Lower leg skin (tissue), 4 donors: ENCODE data around the gene IL24. TPM values are rescaled to one million over a fixed set of nuclear protein-coding genes. Genes with fewer than 3 reads are reported as not detected.

Source experiments
- DNase-seq, 2 donors: peaks; one replicate each; pipeline ENCODE4 v3.0.0-alpha.2; 2019; ENCODE audit warnings: low spot score in 2 of 2
- H3K4me3 ChIP-seq: fragments of 200-600 bp; sonication (generic); 2 replicates; pipeline ENCODE4 v1.5.1; 2017; ENCODE audit warnings: mild to moderate bottlenecking, low read depth; ENCODE audit not compliant: poor library complexity, severe bottlenecking
- POLR2A ChIP-seq, 2 donors: fragments of 450-650 bp; IDR thresholded peaks; one replicate each; pipeline ENCODE4 v1.6.1; 2016 to 2017; ENCODE audit warnings: antibody characterized with exemption in 2 of 2, mild to moderate bottlenecking in 1 of 2, moderate library complexity in 1 of 2
- WGBS, 2 donors: methylation state at CpG; one replicate each; pipeline ENCODE4 v1.1.5; 2018; 5-methylcytosine and 5-hydroxymethylcytosine counted together
- intact Hi-C: fragments of 100-400 bp; cut with DNase I; formaldehyde crosslinking; loops from one replicate; pipeline ENCODE4 v1.15.0; 2023; ENCODE audit warnings: low total_unique reads
- total RNA-seq, 4 donors: library from RNA; depleted of rRNA; stranded (reverse); fragments of >200 nt; gene quantifications; one replicate each; pipeline ENCODE4 v1.1.0, GENCODE V29; 2016
- TF ChIP-seq, protein P1 (sequence below), 3 donors: fragments of 450-650 bp; IDR thresholded peaks; one replicate each; pipeline ENCODE4 v1.5.1; 2016; ENCODE audit warnings: antibody characterized with exemption in 3 of 3, mild to moderate bottlenecking in 3 of 3, moderate library complexity in 2 of 3

Gene IL24
- total RNA-seq, 4 donors from 2014 or later = not detected

DNA sequence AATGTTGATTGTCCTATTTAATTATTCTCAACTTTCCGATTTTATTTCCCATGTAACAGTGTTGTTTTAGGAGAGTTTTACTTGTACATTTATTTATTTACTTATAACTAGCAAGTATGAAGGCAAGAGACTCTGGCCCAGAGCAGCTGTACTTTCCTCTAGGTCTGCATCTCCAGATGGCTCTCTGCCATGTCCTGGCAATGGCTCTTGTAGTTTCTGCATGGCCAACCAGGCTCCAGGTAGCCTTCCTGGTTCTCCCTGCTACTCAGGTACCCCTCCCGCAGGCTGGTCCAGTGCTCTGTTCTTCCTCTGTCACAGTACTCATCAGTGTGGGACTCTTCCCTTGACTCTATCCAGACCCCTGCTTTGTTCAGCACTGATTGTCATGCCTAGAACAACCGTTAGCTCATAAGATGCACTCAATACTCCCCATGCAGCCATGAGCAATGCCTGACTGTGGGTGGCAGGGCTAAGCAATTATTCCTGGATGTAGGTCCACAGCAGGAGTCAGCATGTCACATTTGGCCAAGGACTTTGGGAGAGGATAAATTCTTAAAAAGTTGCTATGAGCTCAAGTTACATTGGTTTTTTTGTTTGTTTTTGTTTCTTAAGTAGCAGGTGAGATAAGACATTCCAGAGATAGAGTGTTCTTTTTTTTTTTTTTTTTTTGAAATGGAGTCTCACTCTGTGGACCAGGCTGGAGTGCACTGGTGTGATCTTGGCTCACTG lies 42.7 kb upstream of the IL24 start:
- TF ChIP-seq, protein P1, sequence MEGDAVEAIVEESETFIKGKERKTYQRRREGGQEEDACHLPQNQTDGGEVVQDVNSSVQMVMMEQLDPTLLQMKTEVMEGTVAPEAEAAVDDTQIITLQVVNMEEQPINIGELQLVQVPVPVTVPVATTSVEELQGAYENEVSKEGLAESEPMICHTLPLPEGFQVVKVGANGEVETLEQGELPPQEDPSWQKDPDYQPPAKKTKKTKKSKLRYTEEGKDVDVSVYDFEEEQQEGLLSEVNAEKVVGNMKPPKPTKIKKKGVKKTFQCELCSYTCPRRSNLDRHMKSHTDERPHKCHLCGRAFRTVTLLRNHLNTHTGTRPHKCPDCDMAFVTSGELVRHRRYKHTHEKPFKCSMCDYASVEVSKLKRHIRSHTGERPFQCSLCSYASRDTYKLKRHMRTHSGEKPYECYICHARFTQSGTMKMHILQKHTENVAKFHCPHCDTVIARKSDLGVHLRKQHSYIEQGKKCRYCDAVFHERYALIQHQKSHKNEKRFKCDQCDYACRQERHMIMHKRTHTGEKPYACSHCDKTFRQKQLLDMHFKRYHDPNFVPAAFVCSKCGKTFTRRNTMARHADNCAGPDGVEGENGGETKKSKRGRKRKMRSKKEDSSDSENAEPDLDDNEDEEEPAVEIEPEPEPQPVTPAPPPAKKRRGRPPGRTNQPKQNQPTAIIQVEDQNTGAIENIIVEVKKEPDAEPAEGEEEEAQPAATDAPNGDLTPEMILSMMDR (IDR thresholded peaks at IDR 0.05) = no peak
- TF ChIP-seq POLR2A (IDR thresholded peaks at IDR 0.05) = no peak
- intact Hi-C loops = no loop called here
- 87% methylated on average over 3 of the region's 3 CpGs for WGBS, 2 donors

DNA sequence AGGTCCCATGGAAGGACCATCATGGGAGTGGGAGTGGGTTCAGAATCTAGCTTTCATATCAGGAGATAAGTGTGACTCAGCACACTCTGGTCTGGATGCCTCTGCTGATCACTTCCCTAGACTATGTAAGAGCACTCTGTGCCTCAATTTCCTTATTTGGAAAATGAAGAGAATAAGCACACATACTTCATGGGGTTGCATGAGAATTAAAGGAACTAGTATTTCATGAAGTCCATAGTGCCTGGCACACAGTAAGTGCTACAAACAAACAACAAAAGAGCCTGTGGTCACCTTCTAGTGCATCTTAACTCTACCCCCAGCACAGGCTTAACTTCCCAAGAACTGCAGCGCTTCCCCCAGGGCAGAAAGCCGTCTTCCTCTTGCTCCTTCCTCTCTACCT lies 41.4 kb upstream of the IL24 start:
- 75 to 89% methylated on average over 2 of the region's 2 CpGs for WGBS, 2 donors
- peak in 1 of 2 donors; percentile 20 for DNase-seq
- H3K4me3 ChIP-seq = no peak overlapping the region
- TF ChIP-seq POLR2A (IDR thresholded peaks at IDR 0.05) = no peak
- TF ChIP-seq, protein P1 (IDR thresholded peaks at IDR 0.05) = no peak
- intact Hi-C loops = no loop called here

More for the DNA sequence above, 42.7 kb upstream of the IL24 start:
- no peak overlapping the region for H3K4me3 ChIP-seq
- peak in 1 of 2 donors; percentile 43 for DNase-seq

DNA sequence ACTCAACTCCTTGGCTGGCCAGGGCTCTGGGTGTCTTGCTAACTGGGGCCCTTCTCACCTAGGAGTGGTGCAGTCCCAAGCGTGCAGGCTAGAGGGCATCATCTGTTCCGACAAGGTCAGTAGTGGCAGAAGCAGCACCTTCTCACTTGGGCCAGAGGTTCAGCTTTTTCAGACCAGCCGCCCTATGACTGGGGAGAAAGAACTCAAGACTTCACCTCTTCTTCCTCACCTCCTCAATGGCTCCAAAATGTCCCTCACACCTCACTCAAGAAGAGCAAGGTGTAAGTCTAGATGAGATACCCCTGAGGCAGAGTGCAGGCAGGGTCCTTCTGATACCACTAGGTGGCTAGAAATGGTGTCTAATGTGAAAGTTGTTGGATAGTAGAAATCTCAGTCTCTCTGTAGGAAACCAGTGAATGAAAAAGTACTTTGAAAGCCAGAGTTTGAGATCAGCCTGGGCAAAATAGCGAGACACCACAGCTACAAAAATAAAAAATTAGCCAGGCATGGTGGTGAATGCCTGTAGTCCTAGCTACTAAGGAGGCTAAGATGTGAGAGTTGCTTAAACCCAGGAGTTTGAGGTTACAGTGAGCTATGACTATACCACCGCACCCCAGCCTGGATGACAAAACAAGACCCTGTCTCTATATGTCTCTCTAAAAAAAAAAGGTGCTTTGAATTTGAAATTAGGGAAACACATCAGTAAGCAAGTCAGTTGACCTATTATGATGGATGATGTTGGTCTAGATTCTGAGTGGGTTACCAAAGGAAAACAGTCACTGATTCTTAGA lies 40.4 kb upstream of the IL24 start:
- DNase-seq = peak in 1 of 2 donors; percentile 63
- no peak overlapping the region for H3K4me3 ChIP-seq
- no peak for TF ChIP-seq POLR2A (IDR thresholded peaks at IDR 0.05)
- TF ChIP-seq, protein P1 (IDR thresholded peaks at IDR 0.05) = no peak
- 89 to 94% methylated on average over 5 of the region's 5 CpGs for WGBS, 2 donors
- intact Hi-C loops = no loop called here

DNA sequence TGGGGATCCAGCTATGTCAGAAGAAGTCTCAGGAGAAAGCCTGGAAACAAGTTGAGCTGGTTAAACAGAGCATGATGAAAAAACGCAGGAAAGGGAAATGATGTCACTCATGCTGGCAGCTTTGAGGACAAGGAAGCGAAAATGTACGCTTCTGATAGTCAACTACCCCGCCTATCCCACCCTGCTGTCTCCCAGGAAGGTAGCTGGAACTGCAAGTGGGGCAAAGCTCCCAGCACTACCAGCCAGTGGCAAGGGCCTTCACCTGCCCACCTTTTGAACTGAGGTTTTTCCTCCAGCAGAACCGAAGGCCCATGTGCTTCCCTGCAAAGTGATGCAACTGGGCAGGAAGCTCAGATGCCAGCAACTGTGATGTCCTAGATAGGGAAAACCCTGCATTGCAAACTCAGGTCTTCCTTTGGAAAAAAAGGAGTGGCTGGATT lies 38.1 kb upstream of the IL24 start:
- H3K4me3 ChIP-seq = no peak overlapping the region
- intact Hi-C loops = no loop called here
- 40 to 44% methylated on average over 5 of the region's 5 CpGs for WGBS, 2 donors
- DNase-seq = peak; percentile 22 to 59
- TF ChIP-seq POLR2A (IDR thresholded peaks at IDR 0.05) = no peak

- intact Hi-C loops = no loop called here
- TF ChIP-seq, protein P1 (IDR thresholded peaks at IDR 0.05) = no peak
- TF ChIP-seq POLR2A (IDR thresholded peaks at IDR 0.05) = no peak
- 88 to 89% methylated on average over 4 of the region's 4 CpGs for WGBS, 2 donors
Measured at GRCh38 chr1:206860165-206860564, 37.1 kb upstream of the IL24 start.

DNA sequence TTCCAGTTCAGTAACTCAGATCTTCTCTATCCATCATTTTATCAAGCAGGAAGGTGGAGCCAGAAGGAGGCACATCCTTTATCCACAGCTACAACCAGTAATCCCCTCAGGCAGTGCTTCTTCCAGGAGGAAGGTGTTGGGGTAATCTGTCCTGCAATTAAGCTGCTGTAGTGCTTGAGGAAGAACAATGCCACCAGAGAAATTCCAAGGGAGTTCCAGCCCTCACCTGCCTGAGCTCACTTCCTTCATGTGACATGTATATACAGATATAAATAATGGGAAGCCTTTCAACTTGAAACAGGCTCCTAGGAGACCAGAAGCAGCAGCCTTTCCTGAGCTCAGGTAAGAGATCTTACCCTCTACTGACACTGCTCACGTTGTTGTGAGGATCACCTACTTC lies 34.0 kb upstream of the IL24 start:
- DNase-seq = peak in 1 of 2 donors; percentile 39
- intact Hi-C loops = no loop called here
- WGBS, 2 donors = 34 to 57% methylated on average over 1 of the region's 1 CpG
- no peak for TF ChIP-seq POLR2A (IDR thresholded peaks at IDR 0.05)
- TF ChIP-seq, protein P1 (IDR thresholded peaks at IDR 0.05) = no peak
- no peak overlapping the region for H3K4me3 ChIP-seq

More at GRCh38 chr1:206860165-206860564, 37.1 kb upstream of the IL24 start:
- no peak for DNase-seq
- H3K4me3 ChIP-seq = no peak overlapping the region
